ENCODE results near the gene UVRAG. TPM values are rescaled to one million over a fixed set of nuclear protein-coding genes. Genes with fewer than 3 reads are reported as not detected.

The UVRAG gene
- total and polyA plus RNA-seq, 2 of the 13 experiments (the other 11 are each of a cell fraction or from before 2014, with no cell fraction given) = 9.7 to 17.3 TPM

DNA sequence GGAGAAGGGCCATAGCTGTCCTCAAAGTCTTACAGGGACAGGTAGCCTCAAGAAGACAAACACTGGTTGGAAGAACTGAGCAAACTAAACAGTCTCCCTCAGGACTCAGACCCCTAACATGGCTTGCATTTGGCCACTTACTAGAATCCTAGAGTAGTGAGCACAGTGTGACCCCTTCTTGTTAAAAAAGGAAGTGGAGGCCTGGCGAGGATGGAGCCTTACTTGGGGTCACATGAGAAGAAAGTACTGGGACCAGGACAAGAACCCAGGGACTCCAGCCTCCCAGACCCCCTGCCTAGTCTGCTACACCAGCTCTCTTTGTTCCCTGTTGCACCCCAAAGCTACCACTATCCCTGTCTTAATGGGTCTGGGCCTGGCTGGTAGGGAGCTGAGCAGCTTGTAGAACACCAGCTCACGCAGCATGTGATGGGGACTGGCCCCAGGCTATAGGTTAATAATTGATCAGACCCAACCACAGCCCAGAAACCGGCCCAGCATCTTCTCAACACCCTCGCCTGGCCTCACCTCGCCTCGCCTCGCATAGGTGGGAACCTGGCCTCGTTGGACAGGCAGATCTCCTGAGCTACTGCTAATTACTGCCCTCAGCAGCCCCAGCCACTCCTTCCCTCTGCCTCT is 28.8 kb upstream of the UVRAG start (continued):
- TF ChIP-seq, protein P1, sequence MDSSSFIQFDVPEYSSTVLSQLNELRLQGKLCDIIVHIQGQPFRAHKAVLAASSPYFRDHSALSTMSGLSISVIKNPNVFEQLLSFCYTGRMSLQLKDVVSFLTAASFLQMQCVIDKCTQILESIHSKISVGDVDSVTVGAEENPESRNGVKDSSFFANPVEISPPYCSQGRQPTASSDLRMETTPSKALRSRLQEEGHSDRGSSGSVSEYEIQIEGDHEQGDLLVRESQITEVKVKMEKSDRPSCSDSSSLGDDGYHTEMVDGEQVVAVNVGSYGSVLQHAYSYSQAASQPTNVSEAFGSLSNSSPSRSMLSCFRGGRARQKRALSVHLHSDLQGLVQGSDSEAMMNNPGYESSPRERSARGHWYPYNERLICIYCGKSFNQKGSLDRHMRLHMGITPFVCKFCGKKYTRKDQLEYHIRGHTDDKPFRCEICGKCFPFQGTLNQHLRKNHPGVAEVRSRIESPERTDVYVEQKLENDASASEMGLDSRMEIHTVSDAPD (CRISPR knock-in tag; IDR thresholded peaks at IDR 0.05) = peak; percentile 30; the same call in 1 of the 2 replicates
- peak; percentile 64; the same call in 1 of the 2 replicates for TF ChIP-seq SNAPC2 (CRISPR knock-in tag; IDR thresholded peaks at IDR 0.05)
- TF ChIP-seq, protein P2, sequence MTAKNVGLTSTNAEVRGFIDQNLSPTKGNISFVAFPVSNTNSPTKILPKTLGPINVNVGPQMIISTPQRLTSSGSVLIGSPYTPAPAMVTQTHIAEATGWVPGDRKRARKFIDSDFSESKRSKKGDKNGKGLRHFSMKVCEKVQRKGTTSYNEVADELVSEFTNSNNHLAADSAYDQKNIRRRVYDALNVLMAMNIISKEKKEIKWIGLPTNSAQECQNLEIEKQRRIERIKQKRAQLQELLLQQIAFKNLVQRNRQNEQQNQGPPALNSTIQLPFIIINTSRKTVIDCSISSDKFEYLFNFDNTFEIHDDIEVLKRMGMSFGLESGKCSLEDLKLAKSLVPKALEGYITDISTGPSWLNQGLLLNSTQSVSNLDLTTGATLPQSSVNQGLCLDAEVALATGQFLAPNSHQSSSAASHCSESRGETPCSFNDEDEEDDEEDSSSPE (CRISPR knock-in tag; IDR thresholded peaks at IDR 0.05) = 0 out of 2 replicates have a peak, but pooled peaks have one; percentile 47
- no peak for TF ChIP-seq KLF6 (CRISPR knock-in tag; IDR thresholded peaks at IDR 0.05)
- no peak for TF ChIP-seq DR1 (CRISPR knock-in tag; IDR thresholded peaks at IDR 0.05)
- no peak for TF ChIP-seq ZEB1 (IDR thresholded peaks at IDR 0.05; ENCODE audit: insufficient replicate concordance, low read depth)
- TF ChIP-seq, protein P3, sequence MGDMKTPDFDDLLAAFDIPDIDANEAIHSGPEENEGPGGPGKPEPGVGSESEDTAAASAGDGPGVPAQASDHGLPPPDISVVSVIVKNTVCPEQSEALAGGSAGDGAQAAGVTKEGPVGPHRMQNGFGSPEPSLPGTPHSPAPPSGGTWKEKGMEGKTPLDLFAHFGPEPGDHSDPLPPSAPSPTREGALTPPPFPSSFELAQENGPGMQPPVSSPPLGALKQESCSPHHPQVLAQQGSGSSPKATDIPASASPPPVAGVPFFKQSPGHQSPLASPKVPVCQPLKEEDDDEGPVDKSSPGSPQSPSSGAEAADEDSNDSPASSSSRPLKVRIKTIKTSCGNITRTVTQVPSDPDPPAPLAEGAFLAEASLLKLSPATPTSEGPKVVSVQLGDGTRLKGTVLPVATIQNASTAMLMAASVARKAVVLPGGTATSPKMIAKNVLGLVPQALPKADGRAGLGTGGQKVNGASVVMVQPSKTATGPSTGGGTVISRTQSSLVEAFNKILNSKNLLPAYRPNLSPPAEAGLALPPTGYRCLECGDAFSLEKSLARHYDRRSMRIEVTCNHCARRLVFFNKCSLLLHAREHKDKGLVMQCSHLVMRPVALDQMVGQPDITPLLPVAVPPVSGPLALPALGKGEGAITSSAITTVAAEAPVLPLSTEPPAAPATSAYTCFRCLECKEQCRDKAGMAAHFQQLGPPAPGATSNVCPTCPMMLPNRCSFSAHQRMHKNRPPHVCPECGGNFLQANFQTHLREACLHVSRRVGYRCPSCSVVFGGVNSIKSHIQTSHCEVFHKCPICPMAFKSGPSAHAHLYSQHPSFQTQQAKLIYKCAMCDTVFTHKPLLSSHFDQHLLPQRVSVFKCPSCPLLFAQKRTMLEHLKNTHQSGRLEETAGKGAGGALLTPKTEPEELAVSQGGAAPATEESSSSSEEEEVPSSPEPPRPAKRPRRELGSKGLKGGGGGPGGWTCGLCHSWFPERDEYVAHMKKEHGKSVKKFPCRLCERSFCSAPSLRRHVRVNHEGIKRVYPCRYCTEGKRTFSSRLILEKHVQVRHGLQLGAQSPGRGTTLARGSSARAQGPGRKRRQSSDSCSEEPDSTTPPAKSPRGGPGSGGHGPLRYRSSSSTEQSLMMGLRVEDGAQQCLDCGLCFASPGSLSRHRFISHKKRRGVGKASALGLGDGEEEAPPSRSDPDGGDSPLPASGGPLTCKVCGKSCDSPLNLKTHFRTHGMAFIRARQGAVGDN (CRISPR knock-in tag; IDR thresholded peaks at IDR 0.05) = peak; percentile 98
- TF ChIP-seq, protein P4, sequence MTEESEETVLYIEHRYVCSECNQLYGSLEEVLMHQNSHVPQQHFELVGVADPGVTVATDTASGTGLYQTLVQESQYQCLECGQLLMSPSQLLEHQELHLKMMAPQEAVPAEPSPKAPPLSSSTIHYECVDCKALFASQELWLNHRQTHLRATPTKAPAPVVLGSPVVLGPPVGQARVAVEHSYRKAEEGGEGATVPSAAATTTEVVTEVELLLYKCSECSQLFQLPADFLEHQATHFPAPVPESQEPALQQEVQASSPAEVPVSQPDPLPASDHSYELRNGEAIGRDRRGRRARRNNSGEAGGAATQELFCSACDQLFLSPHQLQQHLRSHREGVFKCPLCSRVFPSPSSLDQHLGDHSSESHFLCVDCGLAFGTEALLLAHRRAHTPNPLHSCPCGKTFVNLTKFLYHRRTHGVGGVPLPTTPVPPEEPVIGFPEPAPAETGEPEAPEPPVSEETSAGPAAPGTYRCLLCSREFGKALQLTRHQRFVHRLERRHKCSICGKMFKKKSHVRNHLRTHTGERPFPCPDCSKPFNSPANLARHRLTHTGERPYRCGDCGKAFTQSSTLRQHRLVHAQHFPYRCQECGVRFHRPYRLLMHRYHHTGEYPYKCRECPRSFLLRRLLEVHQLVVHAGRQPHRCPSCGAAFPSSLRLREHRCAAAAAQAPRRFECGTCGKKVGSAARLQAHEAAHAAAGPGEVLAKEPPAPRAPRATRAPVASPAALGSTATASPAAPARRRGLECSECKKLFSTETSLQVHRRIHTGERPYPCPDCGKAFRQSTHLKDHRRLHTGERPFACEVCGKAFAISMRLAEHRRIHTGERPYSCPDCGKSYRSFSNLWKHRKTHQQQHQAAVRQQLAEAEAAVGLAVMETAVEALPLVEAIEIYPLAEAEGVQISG (CRISPR knock-in tag; IDR thresholded peaks at IDR 0.05) = peak; percentile 45; the same call in 1 of the 2 replicates
- no peak for TF ChIP-seq BHLHE40 (IDR thresholded peaks at IDR 0.05; ENCODE audit: low read length)
- TF ChIP-seq, protein P5, sequence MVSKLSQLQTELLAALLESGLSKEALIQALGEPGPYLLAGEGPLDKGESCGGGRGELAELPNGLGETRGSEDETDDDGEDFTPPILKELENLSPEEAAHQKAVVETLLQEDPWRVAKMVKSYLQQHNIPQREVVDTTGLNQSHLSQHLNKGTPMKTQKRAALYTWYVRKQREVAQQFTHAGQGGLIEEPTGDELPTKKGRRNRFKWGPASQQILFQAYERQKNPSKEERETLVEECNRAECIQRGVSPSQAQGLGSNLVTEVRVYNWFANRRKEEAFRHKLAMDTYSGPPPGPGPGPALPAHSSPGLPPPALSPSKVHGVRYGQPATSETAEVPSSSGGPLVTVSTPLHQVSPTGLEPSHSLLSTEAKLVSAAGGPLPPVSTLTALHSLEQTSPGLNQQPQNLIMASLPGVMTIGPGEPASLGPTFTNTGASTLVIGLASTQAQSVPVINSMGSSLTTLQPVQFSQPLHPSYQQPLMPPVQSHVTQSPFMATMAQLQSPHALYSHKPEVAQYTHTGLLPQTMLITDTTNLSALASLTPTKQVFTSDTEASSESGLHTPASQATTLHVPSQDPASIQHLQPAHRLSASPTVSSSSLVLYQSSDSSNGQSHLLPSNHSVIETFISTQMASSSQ (IDR thresholded peaks at IDR 0.05; ENCODE audit: low read depth) = peak; percentile 92
- TF ChIP-seq, protein P5 (CRISPR knock-in tag; IDR thresholded peaks at IDR 0.05; ENCODE audit: borderline replicate concordance) = peak; percentile 97
- TF ChIP-seq, protein P6, sequence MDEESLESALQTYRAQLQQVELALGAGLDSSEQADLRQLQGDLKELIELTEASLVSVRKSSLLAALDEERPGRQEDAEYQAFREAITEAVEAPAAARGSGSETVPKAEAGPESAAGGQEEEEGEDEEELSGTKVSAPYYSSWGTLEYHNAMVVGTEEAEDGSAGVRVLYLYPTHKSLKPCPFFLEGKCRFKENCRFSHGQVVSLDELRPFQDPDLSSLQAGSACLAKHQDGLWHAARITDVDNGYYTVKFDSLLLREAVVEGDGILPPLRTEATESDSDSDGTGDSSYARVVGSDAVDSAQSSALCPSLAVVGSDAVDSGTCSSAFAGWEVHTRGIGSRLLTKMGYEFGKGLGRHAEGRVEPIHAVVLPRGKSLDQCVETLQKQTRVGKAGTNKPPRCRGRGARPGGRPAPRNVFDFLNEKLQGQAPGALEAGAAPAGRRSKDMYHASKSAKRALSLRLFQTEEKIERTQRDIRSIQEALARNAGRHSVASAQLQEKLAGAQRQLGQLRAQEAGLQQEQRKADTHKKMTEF (CRISPR knock-in tag; IDR thresholded peaks at IDR 0.05) = 0 out of 2 replicates have a peak, but pooled peaks have one; percentile 37

Data from HepG2 (cell line).